ENCODE data around the gene COL15A1.
"Not testable (repeated sequence)": the region's sequence is repeated elsewhere in the genome, so short reads cannot be mapped to it uniquely, and the experiment has no call there.

COL15A1 gene

DNA sequence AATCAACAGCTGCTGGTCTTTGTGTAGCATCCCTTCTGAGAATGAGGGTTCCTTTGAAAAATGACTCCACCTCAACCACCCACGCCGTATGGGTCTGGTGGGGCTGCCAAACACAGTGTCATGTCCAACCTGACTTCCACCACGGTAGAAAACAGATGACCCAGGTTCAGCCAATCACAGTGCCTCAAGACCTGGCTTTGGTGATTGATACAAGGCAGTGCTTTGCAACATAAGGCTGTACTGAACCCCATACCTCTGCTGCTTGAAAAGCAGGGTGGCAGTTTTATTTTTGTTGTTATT lies 149.7 kb downstream of the COL15A1 start:
- in situ Hi-C loops (cut with HindIII; ENCODE audit: low sequenced_read_pairs), result no loop called here
- no peak for DNase-seq (ENCODE audit: low read depth)
- no peak overlapping the region for H3K4me3 ChIP-seq (ENCODE audit: low read depth, low read length)
- TF ChIP-seq, protein P1, sequence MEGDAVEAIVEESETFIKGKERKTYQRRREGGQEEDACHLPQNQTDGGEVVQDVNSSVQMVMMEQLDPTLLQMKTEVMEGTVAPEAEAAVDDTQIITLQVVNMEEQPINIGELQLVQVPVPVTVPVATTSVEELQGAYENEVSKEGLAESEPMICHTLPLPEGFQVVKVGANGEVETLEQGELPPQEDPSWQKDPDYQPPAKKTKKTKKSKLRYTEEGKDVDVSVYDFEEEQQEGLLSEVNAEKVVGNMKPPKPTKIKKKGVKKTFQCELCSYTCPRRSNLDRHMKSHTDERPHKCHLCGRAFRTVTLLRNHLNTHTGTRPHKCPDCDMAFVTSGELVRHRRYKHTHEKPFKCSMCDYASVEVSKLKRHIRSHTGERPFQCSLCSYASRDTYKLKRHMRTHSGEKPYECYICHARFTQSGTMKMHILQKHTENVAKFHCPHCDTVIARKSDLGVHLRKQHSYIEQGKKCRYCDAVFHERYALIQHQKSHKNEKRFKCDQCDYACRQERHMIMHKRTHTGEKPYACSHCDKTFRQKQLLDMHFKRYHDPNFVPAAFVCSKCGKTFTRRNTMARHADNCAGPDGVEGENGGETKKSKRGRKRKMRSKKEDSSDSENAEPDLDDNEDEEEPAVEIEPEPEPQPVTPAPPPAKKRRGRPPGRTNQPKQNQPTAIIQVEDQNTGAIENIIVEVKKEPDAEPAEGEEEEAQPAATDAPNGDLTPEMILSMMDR (IDR thresholded peaks at IDR 0.05; ENCODE audit: low read depth, low read length, missing control alignments), result no peak

DNA sequence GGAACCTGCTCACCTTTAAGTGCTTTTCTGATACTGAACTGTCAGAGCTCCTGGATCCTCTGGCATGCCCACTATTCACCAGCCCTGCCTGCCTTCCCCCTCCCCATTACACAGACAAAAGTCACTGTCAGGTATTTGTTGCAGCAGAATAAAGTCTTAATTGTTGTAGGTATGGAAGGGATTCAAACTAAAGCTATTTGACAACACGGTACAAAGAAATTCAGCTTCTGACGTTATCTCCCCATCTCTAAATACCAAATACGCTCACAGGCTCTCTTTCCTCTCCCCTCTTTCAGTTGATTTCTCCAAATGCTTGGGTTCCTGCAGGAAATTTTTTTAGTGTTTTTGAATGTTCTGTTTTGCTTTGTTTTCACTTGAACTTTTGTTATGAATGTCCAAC lies 151.9 kb downstream of the COL15A1 start:
- no peak overlapping the region for H3K4me3 ChIP-seq (ENCODE audit: low read depth, low read length)
- no peak for DNase-seq (ENCODE audit: low read depth)
- in situ Hi-C loops (cut with HindIII; ENCODE audit: low sequenced_read_pairs), result no loop called here
- TF ChIP-seq, protein P1 (IDR thresholded peaks at IDR 0.05; ENCODE audit: low read depth, low read length, missing control alignments), result no peak

DNA sequence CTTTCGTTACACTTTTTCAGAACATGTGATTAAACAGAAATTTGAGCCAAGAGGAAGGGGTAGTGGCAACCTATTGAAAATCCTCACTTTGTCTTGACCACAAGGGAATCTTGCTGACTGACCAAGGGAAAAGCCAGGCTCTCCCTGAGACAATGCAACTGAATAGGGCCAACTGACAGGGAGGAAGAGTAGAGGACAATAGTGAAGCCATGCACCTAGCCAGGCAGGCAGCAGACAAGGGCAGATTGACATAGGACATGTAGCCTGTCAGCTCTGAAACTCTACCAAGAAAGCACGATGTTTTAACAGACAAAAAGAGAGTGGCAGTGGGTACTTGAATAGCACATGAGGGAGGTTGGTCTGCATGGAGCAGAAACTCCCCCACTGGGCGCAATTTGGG lies 152.7 kb downstream of the COL15A1 start:
- TF ChIP-seq, protein P1 (IDR thresholded peaks at IDR 0.05; ENCODE audit: low read depth, low read length, missing control alignments), result no peak
- no peak overlapping the region for H3K4me3 ChIP-seq (ENCODE audit: low read depth, low read length)
- in situ Hi-C loops (cut with HindIII; ENCODE audit: low sequenced_read_pairs), result no loop called here
- DNase-seq (ENCODE audit: low read depth), result no peak

DNA sequence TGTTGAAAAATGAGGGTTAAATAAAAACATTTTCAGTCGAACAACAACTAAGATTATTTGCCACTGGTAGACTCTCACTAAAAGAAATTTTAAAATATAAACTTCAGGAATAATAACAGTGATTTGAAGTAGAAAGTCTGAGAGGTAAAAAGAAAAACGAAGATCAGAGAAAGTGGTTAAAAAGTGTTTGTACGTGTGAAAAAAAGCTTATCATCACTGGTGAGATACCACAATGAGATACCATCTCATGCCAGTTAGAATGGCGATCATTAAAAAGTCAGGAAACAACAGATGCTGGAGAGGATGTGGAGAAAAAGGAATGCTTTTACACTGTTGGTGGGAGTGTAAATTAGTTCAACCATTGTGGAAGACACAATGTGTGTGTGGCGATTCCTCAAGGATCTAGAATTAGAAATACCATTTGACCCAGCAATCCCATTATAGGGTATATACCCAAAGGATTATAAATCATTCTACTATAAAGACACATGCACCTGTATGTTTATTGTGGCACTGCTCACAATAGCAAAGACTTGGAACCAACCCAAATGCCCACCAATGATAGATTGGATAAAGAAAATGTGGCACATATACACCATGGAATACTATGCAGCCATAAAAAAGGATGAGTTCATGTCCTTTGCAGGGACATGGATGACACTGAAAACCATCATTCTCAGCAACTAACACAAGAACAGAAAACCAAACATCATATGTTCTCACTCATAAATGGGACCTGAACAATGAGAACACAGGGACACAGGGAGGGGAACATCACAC lies 156.3 kb downstream of the COL15A1 start:
- DNase-seq (ENCODE audit: low read depth); in situ Hi-C loops (cut with HindIII; ENCODE audit: low sequenced_read_pairs); H3K4me3 ChIP-seq (ENCODE audit: low read depth, low read length): not testable (repeated sequence)

DNA sequence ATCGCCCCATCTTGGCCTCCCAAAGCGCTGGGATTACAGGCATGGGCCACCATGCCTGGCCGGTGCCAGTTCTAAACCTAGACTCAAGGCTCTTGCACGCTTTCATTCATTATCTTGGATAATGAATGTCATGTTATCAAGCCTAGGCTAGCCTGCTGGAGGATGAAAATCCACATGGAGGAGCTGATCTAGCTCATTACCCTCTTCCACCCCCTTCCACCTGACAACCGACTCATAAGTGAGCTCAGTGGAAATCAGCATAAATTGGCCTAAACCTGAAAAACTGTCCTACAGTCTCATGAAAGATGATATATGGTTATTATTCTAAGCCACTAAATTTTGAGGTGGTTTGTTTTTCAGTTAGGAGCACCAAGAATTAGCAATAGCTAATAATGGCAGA lies 157.6 kb downstream of the COL15A1 start:
- in situ Hi-C loops (cut with HindIII; ENCODE audit: low sequenced_read_pairs), result no loop called here
- TF ChIP-seq, protein P1 (IDR thresholded peaks at IDR 0.05; ENCODE audit: low read depth, low read length, missing control alignments), result no peak
- no peak overlapping the region for H3K4me3 ChIP-seq (ENCODE audit: low read depth, low read length)
- DNase-seq (ENCODE audit: low read depth), result no peak

DNA sequence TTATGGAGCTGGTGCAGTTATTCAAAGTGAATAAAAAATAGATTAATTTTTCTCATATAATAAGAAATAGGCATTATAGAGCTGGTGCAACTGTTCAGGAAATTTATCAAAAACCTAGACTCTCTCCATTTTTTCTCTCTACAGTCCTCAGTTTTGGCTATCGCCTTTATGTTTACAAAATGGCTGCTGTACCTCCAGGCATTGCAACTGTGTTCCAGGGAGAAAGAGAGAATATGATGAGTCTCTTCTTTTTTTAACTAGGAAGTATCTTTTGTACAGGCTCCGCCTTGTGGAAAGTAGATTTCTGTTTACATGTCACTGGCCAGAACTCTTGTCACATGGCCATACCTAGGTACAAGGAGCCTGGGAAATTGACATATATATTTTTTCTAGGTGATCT lies 158.1 kb downstream of the COL15A1 start:
- H3K4me3 ChIP-seq (ENCODE audit: low read depth, low read length), result no peak overlapping the region
- in situ Hi-C loops (cut with HindIII; ENCODE audit: low sequenced_read_pairs), result no loop called here
- TF ChIP-seq, protein P1 (IDR thresholded peaks at IDR 0.05; ENCODE audit: low read depth, low read length, missing control alignments), result no peak
- no peak for DNase-seq (ENCODE audit: low read depth)

DNA sequence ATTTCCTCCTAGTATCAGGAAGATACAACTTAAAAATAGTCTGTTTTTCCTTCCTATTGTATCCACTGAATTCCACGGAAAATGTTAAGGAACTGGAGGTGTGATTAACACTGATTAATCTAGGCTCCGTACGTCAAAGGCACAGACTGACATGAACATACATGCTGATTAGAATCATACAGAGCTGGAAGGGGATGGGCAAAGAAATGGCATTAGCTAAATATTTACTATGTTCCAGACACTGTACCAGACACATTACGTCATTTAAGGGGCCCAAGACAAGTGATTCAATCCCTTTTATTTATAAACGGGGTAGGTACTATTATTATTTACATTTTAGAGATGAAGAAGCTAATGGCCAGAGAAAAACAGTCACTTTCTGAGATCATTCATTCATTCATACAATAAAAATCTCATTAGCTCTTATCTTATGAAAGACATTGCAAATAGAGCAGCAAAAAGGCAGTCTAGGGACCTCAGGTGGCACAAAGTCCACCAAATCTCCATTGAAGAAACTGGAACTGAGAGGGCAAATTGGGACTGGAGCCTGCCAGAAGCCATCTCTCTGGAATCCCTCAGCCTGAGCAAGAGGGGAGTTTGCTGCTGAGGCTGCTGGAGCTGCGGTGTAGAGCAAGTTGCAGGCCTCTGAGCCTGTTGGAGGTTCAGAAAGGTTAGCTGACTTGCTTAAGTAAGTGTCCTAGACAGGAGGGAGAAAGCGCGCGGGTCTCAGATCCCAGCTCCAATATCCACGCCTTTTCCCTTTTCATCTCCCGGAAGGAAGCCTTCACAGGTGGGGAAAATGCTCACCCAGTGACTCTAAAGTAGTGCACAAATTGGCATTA lies 159.6 kb downstream of the COL15A1 start:
- no peak for DNase-seq (ENCODE audit: low read depth)
- TF ChIP-seq, protein P1 (IDR thresholded peaks at IDR 0.05; ENCODE audit: low read depth, low read length, missing control alignments), result no peak
- in situ Hi-C loops (cut with HindIII; ENCODE audit: low sequenced_read_pairs), result no loop called here
- no peak overlapping the region for H3K4me3 ChIP-seq (ENCODE audit: low read depth, low read length)
